Left ventricle myocardium inferior (tissue), 1 donor: ENCODE results near the gene KPNB1. TPM values are rescaled to one million over a fixed set of nuclear protein-coding genes. Genes with fewer than 3 reads are reported as not detected.

Source experiments
- DNase-seq: peaks from one replicate; pipeline ENCODE4 v3.0.0-alpha.2; 2020
- H3K27ac ChIP-seq: fragments of 200-600 bp; replicated peaks from 2 replicates; pipeline ENCODE4 v1.8.0; 2021
- H3K27me3 ChIP-seq: fragments of 200-600 bp; 2 replicates; pipeline ENCODE4 v1.8.0; 2021; ENCODE audit warnings: low read depth
- H3K36me3 ChIP-seq: fragments of 200-600 bp; 2 replicates; pipeline ENCODE4 v1.8.0; 2021
- H3K4me1 ChIP-seq: fragments of 200-600 bp; 2 replicates; pipeline ENCODE4 v1.8.0; 2021
- H3K4me3 ChIP-seq: fragments of 200-600 bp; 2 replicates; pipeline ENCODE4 v1.8.0; 2021; ENCODE audit warnings: mild to moderate bottlenecking, moderate library complexity
- H3K9me3 ChIP-seq: fragments of 200-600 bp; replicated peaks from 2 replicates; pipeline ENCODE4 v1.8.0; 2021
- intact Hi-C: fragments of 100-400 bp; cut with micrococcal nuclease; formaldehyde crosslinking; loops from one replicate; pipeline ENCODE4 v1.11.0; 2022
- total RNA-seq: library from RNA; stranded (reverse); fragmentation: NEBNext Ultra II Directional; extraction: Animal tissue kit (Norgen Biotek cat#: 25700); gene quantifications from one replicate; pipeline ENCODE4 v1.2.1, GENCODE V29; 2021
- TF ChIP-seq, protein P1 (sequence below): fragments of 200-600 bp; IDR thresholded peaks from 2 replicates; pipeline ENCODE4 v1.8.0; 2021; ENCODE audit warnings: antibody characterized with exemption, mild to moderate bottlenecking, borderline replicate concordance
- donor health status: DM: no; HTN: yes; CAD: no; lungs with severe emphysema.

Gene KPNB1
- total RNA-seq, 1 donor from 2014 or later = 173 TPM

DNA sequence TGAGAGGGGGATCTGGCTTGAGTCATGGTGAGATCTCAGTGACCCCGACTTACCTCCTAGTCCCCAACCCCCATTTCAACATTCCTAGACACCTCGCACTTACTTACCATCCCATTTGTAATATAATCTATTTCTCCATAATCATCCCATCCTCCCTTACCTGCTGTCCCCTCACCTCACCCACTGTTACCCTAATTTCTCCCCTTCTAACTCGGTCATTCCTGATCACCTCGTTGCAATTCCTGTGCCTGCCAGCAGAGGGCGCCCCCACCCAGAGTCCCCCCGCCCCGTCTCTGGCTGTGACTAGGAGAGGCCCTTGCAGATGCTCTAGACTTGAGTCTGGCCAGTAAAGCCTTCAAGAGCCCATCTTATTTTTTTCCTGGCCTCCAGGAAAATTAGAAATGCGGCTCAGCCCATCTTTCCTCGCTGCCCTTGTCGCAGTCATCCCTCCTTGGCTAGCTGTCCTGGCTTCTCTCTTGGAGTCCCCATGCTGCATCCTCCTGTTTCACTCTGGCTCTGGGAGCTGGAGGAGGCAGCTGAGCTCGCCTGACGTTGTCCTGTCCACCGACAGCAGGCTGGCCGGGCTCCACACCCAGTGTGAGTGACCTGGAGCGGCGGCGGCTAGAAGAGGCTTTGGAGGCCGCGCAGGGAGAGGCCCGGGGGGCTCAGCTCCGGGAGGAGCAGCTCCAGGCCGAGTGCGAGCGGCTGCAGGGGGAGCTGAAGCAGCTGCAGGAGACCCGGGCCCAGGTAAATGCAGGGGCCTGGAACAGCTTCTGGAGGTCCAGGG, 49.2 kb downstream of the KPNB1 start:
- Histone ChIP-seq H3K9me3 (no peaks in the 10 kb centered on the region), H3K27ac (no peak overlapping the region), H3K4me3 (no peak overlapping the region), H3K27me3 (no peaks in the 10 kb centered on the region), H3K4me1 (peaks cover 43% of the 10 kb centered on the region), H3K36me3 (peaks cover 24% of the 10 kb centered on the region)
- TF ChIP-seq, protein P1, sequence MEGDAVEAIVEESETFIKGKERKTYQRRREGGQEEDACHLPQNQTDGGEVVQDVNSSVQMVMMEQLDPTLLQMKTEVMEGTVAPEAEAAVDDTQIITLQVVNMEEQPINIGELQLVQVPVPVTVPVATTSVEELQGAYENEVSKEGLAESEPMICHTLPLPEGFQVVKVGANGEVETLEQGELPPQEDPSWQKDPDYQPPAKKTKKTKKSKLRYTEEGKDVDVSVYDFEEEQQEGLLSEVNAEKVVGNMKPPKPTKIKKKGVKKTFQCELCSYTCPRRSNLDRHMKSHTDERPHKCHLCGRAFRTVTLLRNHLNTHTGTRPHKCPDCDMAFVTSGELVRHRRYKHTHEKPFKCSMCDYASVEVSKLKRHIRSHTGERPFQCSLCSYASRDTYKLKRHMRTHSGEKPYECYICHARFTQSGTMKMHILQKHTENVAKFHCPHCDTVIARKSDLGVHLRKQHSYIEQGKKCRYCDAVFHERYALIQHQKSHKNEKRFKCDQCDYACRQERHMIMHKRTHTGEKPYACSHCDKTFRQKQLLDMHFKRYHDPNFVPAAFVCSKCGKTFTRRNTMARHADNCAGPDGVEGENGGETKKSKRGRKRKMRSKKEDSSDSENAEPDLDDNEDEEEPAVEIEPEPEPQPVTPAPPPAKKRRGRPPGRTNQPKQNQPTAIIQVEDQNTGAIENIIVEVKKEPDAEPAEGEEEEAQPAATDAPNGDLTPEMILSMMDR = peak; percentile 97
- intact Hi-C loops = no loop called here
- peak; percentile 55 for DNase-seq

DNA sequence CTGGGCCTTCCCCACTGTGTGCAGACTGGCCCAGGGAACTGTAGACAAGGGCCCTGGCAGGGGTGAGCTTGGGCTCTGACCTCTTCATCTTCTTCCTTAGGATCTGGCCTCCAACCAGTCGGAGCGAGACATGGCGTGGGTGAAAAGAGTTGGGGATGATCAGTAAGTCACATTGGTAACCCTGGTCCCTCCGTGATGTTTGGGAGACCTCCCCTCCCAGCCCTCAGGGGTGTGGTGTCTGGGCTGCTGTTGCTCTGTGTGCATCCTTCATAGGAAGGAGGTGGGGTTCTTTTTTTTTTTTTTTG, 49.8 kb downstream of the KPNB1 start:
- intact Hi-C loops = no loop called here
- no peak overlapping the region for H3K4me3 ChIP-seq
- TF ChIP-seq, protein P1 = no peak
- no peak for DNase-seq
- H3K27ac ChIP-seq = no peak overlapping the region
- H3K9me3 ChIP-seq = no peaks in the 10 kb centered on the region
- no peaks in the 10 kb centered on the region for H3K27me3 ChIP-seq
- peaks cover 24% of the 10 kb centered on the region for H3K36me3 ChIP-seq
- H3K4me1 ChIP-seq = peaks cover 43% of the 10 kb centered on the region

DNA sequence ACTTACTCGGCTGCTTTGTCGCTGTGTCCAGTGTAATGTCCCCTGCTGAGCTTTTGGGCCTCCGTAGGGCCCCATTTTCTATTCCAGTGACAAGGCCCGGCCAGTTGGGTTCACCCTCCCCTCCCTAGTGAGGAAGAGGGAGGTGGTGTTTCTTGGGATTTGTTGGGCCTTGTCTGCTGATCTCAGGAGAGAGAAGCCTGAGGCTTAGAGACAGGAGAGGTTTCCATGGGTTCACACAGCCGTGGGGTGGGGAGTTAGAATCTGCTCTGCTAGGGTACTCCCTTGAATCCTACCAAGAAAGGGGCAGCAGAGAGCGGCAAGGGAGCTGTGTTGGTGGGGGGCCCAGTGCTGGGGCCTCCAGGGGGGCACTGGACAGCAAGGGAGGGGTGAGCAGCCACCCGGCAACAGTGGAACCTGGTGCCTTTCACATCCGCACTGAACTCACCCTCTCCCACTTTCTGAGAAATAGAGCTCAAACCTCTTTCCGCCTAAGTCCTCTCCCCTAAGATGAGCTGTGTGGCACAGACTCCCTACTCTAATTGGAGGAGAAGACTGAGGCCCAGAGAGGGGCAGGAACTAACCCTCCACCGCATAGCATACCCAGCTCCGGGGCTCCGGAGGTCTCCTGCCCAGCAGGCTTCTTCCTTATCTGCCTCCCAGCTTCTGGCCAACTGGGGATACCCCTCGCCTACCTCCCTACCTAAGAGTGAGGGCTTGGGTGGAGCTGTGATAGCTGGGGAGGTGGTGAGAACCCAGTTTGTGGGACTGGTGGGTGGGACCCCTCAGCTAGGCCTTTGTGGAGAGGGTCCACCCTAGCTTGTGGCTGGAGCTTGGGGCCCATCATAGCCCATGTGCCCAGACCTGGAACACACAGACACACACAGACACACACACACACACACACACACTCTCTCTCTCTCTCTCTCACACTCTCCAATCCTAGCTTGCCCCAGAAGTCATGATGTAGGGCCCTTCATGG, 51.0 kb downstream of the KPNB1 start:
- no peak for DNase-seq
- intact Hi-C loops = no loop called here
- Histone ChIP-seq H3K4me3 (no peak overlapping the region), H3K27me3 (no peaks in the 10 kb centered on the region), H3K27ac (no peak overlapping the region), H3K4me1 (peaks cover 46% of the 10 kb centered on the region), H3K36me3 (peaks cover 24% of the 10 kb centered on the region), H3K9me3 (no peaks in the 10 kb centered on the region)
- TF ChIP-seq, protein P1 = no peak

DNA sequence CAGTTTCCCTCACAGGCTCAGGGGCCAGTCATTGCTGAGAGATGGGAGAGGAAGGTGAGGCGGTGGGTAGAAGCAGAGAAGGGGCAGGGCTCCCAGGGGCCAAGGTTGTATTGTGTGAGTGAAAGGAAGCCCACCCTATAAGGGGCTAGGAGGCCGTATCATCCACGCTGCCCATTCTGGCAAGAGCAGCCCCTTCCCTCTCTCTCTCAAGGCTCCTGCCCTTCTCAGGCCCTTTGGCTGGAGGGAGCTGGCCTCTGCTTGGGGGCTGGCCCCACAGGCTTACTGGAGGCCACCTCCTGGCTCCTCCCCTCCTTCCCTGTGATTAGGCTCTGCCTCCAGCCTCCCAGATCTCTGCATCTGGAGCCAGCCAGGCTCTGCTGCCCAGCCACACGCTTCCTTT, 51.9 kb downstream of the KPNB1 start:
- Histone ChIP-seq H3K27ac (no peak overlapping the region), H3K4me3 (no peak overlapping the region), H3K36me3 (peaks cover 24% of the 10 kb centered on the region), H3K9me3 (no peaks in the 10 kb centered on the region), H3K27me3 (no peaks in the 10 kb centered on the region), H3K4me1 (peaks cover 50% of the 10 kb centered on the region)
- no peak for DNase-seq
- intact Hi-C loops = no loop called here
- TF ChIP-seq, protein P1 = no peak

DNA sequence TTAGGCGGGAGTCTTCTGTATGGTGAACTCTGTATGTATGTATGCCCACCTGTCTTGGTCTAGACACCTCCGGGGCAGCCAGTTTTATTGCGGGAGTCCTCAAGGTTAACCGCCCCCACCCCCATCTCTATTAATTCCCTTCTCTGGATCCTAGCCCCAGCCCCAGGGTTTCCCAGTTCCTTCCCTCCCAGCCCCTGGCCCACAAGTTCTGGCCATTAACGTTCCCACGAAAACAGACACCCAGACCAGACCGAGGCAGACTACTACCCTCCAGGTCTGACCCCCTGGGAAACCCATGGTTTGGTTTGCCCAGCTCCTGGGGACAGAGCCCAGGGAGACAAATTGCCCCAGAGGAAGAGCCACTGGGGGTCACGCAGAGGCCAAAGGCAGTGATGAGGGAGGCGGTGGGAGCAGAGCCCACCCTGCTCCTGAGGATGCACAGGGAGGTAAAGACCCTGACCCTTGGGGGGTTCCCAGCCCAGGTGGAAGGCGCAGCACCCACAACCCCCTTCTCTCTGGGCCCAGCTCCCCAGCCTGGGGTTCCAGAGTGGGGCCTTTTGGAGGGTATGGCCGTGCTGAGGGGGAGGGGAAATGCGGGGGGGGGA, 52.8 kb downstream of the KPNB1 start:
- Histone ChIP-seq H3K9me3 (no peaks in the 10 kb centered on the region), H3K27me3 (no peaks in the 10 kb centered on the region), H3K4me3 (no peak overlapping the region), H3K27ac (no peak overlapping the region), H3K4me1 (peaks cover 54% of the 10 kb centered on the region), H3K36me3 (peaks cover 21% of the 10 kb centered on the region)
- intact Hi-C loops = no loop called here
- DNase-seq = no peak
- TF ChIP-seq, protein P1 = no peak
